HUDEP-2 (cell line): ENCODE measurements around the gene PRXL2B.
"Not testable (repeated sequence)": the region's sequence is repeated elsewhere in the genome, so short reads cannot be mapped to it uniquely, and the experiment has no call there.

Experiments used
- DNase-seq, 76 experiments: peaks; one replicate each; lab custom pipeline; 2025; ENCODE audit not compliant: unreplicated experiment in 76 of 76; lab: John Stamatoyannopoulos, UW

Gene PRXL2B

DNA sequence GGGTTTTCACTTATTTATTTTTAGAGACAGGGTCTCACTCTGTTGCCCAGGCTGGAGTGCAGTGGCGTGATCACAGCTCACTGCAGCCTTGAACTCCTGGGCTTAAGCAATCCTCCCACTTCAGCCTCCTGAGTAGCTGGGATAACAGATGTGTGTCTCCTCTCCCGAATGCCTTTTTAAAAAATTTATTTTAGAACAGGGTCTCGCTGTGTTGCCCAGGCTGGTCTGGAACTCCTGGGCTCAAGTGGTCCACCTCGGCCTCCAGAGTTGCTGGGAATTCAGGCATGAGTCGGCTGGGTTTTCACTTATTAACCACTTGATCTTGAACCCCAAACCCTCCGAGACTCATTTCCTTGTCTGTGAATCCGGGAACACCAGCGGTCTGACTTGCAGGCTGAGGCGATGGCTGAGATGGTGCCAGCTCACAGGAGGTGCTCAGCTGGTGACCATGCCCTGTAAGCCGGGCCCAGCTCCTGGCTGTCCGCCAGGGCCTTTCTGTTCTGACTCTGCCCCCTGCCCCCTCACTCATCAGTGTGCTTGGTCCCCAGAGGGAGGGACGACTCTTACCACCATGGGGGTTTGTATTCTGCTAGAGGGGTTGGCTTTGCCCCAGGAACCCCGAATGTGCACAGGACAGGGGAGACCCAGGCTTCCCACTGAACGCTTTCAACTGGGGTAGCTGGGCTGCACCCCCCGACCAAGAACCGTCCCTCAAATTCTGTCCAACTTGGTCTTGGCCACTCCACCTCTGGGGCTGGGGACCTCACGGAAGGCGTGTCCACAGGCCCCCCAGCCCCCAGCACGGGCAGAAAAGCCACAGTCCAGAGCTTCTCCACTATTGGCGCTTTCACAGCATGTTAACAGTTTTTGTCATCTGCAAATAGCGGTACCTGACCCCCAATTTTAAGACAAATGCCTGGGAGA, 23.7 kb downstream of the PRXL2B start:
- no peak for DNase-seq

DNA sequence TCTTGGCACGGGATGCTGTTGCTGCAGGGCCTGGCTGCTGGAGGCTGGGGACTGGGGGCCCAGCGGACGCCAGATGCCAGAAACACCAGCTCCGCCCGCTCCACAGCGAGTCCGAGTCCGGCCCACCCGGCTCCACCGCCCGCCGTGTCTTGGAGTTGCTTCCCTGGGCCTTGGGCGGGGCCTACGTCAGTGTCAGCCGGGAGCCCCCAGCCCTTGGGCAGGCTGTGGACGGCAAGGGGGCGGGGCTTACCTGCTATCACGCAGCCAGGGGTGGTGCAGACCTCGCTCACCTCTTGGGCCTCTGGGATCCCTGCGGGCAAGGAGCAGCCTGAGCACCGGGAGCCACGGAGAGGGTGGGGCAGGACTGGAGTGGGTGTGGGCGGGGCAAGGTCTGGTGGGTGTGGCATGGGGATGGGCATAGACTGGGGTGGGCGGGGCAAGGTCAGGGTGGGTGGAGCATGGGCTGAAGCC, 24.5 kb downstream of the PRXL2B start:
- peak in 38 of 76 experiments; percentile 0 to 60 (median 23) for DNase-seq

DNA sequence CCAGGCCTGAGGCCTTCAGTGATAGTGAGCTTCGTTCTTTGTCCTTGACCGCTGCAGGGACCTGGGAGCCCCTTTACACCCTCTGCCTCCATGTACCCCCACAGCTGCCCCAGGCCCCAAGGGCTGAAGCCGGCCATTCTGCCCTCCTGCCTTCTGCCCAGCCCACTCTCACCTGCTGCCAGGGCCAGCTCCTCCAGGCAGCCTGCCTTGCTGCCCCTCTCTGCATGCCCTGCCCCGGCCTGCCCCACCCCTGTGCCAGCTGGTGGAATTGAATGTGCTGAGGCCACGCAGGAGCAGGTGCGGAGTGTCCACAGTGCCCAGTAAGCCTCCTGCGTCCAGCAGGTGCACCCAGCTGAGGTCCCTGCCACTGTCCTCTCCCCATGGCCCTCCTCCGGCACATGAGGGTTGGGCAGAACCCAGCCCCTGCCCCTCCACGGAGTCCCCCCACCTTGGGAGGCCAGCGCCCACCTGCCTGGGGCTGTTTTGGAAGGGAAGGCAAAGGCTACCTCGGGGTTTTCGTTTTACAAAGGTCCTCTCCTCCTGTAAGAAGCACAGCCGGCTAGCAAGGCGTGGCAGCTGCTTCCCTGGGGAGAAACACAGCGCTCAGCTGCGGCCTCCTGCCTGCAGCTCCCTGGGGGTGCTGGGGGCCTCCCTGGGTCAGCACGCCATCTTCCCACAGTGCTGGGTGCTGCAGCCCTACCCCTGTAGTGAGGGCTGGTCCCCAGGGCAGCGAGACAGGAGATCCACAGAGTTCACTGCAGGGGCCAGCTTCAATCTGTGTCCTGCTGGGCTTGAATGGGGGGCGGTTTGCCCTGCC, 25.3 kb downstream of the PRXL2B start:
- DNase-seq: no peak

DNA sequence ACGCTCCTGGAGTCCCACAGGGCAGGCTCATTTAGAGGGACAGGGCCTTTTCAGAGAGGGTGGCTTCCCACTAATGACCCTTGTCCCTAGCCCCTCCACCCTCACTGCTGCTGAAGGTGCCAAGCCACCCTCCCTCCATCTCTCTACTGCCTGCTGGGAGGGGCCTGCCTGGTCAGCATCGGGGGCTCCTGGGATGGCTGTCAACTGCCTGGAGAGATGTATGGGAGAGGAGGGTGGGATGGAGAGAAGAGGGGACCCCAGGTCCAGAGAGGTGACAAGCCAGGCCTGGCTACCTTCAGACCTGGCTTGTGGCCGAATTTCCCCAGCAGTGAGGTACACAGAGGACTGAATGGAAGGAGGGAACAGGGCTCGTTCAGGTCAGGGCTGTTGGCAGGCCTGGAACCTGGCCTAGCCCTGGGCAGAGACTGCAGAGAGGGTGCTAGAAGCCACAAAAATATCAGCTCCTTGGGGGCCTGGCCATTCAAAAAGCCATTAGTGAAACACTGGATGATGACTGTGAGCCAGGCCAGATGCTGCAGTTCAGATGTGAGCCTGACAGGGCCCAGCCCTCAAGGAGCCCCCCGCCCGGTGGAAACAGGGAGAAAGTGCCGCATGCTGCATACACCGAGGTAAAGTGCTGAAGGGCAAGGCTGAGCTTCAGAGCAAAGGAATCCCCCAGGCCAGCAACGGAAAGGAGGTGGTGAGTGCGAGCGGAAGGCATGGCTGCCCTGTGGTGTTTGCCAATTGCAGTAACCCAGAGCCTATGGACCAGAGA, 26.2 kb downstream of the PRXL2B start:
- no peak for DNase-seq

DNA sequence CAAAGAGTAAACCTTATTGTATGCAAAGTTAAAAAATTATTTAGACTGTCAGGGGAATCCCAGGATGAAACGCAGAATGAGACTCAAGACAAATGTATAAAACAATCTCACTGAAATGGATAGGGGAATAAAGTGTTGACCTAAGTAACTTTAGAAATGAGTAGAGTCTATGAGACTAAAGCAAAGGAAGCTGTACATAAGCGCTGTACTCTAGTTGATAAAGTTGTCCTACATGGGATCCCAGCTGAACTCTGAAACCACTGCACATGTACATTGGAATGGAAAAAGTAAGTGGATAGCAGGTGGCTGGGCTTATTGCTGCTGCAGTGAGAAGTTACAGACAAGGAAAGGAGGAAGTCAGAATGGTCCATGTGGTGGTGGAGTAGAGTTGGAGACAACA, 27.6 kb downstream of the PRXL2B start:
- no peak for DNase-seq

DNA sequence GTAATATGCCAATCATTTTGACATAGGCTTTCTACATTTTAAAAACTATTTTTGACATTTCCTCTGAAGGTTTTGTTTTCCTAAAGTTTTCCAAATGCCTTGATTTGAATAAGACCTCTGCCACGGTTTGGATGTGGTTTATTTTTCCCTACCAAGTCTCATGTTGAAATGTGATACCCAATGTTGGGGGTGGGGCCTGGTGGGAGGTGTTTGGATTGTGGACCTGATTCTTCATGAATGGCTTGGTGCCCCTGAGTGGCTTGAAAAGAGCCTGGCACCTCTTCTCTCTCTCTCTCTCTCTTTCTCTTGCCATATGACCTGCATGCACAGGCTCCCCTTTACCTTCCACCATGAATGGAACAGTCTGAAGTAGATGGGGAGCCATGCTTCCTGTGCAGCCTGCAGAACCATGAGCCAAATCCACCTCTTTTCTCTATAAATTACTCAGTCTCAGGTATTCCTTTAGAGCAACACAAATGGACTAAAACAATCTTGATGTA, 31.4 kb downstream of the PRXL2B start:
- DNase-seq: no peak

DNA sequence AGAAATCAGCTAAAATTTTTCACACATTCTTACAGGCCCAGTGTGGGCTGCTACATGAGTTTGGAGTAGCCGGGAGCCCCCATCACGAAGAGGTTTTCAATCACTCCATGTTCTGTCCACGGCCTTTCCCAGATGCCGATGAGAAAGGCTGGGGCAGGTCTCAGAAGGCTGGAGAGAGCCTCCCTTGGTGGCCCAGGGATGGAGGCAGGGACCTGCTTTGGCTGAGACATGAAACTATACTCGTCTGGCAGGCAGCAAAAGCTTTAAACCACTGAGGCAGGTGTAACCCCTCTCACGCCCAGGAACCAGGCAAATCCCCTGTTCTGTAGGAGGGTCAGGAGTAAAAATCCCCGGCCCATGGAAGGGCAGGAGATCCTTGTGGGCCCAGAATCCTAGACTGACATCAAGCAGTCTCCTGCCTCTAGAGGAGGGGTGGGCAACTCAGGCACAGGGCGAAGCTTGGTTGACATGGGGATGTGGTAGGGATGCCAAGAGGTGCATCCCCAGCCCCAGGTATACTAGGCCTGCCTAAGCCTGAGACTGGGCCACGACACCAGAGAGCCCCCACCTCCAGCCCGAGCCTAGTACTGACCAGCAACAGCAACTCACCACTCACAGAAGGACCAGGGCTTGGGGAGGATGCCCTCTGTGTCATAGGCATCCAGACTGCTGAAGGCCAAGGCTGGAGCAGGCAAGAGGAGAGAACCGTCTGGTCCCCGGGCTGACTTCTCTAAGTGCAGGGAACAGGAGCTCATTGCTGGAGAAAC, 37.2 kb downstream of the PRXL2B start:
- DNase-seq: no peak

DNA sequence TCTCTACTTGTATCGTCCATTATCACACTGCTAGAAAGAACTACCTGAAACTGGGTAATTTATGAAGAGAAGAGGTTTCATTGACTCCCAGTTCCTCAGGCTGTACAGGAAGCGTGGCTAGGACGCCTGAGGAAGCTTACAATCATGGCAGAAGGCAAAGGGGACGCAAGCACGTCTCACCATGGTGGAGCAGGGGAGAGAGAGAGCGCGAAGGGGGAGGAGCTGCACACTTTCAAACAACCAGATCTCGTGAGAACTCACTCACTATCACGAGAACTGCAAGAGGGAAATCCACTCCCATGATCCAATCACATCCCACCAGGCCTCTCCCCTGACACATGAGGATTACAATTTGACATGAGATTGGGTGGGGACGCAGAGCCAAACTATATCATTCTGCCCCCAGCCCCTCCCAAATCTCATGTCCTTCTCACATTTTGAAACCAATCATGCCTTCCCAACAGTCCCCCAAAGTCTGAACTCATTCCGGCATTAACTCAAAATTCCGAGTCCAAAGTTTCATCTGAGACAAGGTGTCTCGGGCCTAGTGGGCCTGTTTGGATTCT, 38.2 kb downstream of the PRXL2B start:
- no peak for DNase-seq

DNA sequence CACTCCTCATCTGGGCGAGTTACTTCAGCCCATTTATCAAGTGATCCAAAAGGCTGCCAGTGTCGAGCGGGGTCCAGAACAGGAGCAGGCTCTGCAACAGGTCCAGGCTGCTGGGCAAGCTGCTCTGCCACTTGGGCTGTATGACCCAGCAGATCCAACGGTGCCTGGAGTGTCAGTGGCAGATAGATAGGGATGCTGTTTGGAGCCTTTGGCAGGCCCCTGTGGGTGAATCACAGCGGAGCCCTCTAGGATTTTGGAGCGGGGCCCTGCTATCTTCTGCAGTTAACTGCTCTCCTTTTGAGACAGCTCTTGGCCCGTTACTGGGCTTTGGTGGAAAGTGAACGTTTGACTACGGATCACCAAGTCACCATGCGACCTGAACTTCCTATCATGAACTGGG, 38.7 kb downstream of the PRXL2B start:
- DNase-seq: no peak

DNA sequence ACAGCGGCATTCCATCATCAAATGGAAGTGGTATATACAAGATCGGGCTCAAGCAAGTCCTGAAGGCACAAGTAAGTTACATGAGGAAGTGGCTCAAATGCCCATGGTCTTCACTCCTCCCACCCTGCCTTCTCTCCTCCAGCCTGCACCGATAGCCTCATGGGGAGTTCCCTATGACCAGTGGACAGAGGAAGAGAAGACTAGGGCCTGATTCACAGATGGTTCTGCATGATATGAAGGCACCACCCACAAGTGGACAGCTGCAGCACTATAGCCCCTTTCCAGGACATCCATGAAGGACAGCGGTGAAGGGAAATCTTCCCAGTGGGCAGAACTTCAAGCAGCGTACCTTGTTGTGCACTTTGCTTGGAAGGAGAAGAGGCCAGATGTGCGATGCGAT, 39.2 kb downstream of the PRXL2B start:
- not testable (repeated sequence) for DNase-seq

DNA sequence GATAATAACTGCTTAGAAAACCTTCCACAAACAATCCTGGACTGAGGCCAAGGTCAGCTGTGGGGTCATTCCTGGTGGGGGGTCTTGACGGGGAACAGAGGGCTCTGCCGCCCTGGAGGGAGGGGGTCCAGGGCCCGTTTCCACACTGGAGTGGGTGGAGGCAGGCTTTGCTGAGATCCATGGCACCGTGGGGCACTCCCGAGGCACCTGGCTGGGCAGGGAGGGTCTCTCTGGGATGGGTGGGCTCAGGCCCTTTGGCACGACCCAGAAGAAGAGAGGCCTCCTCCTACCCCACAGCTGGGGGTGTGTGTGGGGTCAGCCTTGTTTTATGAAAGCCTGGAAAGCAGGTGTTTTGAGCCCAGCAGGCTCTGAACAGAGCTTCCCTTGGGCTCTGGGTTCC, 41.2 kb downstream of the PRXL2B start:
- no peak for DNase-seq

DNA sequence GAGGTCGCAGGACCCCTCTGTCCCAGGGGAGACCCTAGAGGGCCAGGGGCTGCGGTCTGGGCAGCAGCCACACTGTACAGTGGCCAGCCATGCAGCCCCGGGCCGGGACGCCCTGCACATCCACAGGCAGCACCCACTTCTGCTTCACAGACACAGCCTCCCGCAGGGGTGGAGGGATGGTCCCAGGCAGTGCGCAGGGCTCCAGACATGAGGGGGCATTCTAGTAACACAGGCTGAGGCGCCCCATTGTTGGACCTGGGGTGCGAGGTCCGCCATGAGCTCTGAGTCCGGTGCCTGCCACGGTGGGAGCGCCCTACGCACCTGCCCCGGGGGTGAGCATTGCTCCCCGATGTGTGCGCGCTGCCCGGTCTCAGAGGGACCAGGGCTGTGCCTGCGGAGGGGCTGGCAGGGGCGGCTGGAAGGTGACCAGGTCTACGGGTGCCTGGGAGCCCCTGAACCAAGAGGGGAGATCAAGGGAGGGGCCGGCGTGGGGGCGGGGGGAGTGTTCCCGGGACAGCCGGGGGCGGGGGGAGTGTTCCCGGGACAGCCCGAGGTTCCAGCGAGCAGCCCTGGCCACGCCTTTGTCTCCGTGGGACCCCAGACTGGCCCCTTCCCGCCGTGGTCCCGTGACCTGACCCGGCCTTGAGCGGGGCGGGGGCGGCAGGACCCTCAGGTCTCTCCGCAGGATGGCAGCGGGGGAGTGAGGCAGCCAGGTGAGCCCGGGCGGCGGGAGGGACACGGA, 41.8 kb downstream of the PRXL2B start:
- no peak for DNase-seq

DNA sequence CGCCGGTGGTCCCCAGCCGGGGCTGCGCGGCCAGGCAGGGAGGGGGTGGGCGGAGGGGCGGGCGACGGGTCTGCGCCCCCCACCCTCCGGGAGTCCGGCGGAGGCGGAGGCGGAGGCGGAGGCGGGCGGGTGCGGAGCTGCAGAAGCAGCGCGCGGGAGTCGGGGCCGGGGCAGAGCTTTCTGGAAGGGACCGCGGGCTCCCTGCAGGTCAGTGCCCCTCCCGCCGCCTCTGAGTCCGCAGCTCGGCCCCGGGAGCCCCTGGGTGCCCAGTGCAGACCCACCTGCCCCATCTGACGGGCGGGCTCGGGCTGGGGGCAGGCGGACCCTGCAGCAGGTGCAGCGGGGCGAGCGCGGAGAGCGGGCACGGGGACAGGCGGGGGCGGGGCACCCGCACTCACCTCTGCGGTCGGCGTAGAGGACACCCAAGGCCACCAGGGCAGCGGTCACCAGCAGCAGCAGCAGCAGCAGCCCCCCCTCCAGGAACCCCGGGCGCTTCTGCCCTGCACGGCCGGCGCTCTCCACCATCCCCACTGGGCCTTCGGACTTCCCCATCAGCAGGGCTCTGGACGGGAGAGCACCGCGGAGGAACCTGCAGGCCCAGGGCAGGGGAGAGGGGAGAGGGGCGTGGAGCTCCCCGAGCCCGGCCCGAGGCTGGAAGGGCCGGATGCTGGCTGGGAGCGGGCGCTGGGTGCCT, 42.5 kb downstream of the PRXL2B start:
- no peak for DNase-seq

DNA sequence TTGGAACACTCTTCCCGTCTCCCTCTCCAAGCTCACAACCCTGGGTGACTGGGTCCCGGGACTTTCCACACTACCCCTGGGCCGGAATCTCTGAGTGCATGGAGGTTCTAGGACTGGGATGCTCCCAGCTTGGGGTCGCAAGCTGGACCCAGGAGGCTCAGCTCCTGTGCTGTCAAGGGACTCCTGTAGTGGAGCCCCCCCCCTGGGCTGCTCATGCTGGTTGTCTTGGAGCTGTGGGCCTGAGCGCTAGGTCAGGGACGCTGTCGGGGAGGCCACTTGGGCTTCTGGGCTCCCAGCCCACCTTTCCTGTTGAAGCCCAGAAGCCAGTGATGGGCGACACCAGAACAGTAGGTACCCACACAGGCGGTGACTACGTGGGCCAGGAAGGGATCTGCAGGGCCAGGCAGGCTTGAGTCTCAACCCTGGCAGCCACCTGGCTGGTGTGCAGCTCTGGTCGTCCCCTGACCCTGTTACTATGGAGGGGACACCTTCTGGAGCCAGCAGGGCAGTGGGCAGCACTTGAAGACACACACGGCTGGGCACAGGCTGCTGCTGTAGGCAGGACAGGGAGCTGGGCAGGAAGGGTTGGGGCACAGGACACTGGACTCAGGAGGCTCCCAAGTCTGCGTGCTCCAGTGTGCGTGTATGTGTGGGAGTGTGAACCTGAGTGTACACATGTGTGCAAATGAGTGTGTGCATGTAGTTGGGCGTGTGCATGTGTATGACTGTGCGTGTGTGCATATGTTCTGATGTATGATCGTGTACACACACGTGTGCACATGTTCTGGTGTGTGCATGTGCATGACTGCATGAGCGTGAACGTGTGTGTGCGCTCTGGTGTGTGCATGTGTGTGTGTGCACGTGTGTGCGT, 43.3 kb downstream of the PRXL2B start:
- DNase-seq: no peak

DNA sequence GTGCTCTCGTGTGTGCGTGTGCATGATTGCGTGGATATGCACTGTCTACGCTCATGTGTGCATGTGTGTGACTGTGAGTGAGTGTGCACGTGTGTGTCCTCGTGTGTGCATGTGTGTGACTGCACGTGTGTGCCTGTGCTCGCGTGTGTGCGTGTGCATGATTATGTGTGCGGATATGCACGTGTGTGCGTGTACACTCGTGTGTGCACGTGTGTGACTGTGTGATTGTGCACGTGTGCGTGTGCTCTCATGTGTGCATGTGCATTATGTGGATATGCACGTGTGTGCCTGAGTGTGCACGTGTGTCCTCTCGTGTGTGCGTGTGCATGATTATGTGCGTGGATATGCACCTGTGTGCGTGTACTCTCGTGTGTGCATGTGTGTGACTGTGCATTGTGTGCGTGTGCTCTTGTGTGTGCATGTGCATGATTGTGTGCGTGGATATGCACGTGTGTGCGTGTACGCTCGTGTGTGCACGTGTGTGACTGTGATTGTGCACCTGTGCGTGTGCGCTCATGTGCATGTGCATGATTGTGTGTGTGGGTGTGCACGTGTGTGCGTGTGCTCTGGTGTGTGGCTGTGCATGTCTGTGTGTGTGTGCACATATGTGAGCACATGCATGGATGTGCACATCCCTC, 44.0 kb downstream of the PRXL2B start:
- DNase-seq: no peak

DNA sequence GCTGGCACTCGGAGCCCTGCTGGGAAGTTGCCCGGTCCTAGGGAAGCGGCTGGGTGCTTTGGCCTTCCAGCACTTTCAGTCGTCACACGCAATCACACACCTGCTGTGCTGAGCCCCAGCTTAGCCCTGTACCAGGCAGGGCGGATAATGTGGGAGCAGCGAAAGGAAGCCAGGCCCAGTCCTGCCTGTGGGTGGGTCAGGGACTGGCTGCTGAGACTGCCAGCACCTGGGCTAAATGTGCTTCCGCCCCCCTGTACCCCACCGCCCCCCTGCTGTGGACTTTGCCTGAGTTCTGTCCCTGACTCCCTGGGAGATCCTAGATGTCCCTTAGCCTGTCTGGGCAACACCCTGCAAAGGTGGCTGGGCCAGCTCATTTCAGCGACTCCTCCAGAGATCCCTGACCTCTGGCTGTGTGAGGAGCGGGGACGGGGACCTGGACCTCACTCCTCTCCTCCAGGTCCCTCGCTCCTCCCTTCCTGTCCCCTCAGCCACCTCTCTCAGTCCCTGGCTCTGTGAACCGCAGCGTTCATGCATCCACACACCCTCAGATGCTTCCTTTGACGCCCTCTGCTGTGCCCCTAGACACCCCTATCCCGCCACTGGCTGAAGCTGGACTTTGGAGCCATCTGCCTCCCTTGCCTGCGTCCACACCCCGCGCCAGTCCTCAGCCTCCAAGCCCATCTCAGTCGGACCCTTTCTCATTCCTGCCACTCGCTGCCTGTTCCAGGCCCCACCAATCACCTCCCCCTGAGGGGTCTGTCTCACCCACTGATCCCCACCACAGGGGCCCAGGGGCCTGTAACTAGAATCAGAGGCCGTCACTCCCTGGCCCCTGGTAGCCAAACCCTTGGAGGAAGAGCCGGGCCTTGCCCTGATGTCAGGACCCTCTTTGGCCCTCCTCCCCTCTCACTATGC, 44.8 kb downstream of the PRXL2B start:
- no peak for DNase-seq
